HG02970 (cell line): ENCODE results near the gene SMG1.
"Not testable (repeated sequence)": the region's sequence is repeated elsewhere in the genome, so short reads cannot be mapped to it uniquely, and the experiment has no call there.

Source experiments
- ATAC-seq: cut with Tn5 transposase; IDR thresholded peaks from one replicate; pipeline ENCODE4 v1.9.1; 2021; ENCODE audit warnings: mild to moderate bottlenecking, moderate library complexity, moderate number of reproducible peaks; ENCODE audit not compliant: unreplicated experiment, low FRiP score

Gene SMG1

GRCh38 chr16:18776334-18776733 lies 149.9 kb downstream of the SMG1 start:
- ATAC-seq = not testable (repeated sequence)

- ATAC-seq = not testable (repeated sequence)
Measured at GRCh38 chr16:18774651-18775050, 151.6 kb downstream of the SMG1 start.

GRCh38 chr16:18772171-18772570 lies 154.0 kb downstream of the SMG1 start:
- not testable (repeated sequence) for ATAC-seq

- ATAC-seq = not testable (repeated sequence)
Measured at GRCh38 chr16:18770336-18770962, 155.8 kb downstream of the SMG1 start.

- not testable (repeated sequence) for ATAC-seq
Measured at GRCh38 chr16:18767217-18767616, 159.0 kb downstream of the SMG1 start.

- ATAC-seq = not testable (repeated sequence)
Measured at GRCh38 chr16:18762713-18763112, 163.5 kb downstream of the SMG1 start.

- not testable (repeated sequence) for ATAC-seq
Measured at GRCh38 chr16:18759598-18760520, 166.3 kb downstream of the SMG1 start.

- not testable (repeated sequence) for ATAC-seq
Measured at GRCh38 chr16:18757960-18758660, 168.1 kb downstream of the SMG1 start.

- not testable (repeated sequence) for ATAC-seq
Measured at GRCh38 chr16:18756639-18757038, 169.6 kb downstream of the SMG1 start.
